ENCODE data around the gene IGF2R.

The IGF2R gene

GRCh38 chr6:160063771-160064413 is 95.0 kb downstream of the IGF2R start:
- H3K4me3 ChIP-seq (ENCODE audit: low read depth, low read length) = no peak overlapping the region
- TF ChIP-seq CTCF (IDR thresholded peaks at IDR 0.05; ENCODE audit: low read depth, low read length) = no peak
- TF ChIP-seq MAX (IDR thresholded peaks at IDR 0.05; ENCODE audit: low read depth, low read length) = no peak
- TF ChIP-seq POLR2A (IDR thresholded peaks at IDR 0.05; ENCODE audit: extremely low read depth, insufficient read length) = no peak
- no peak for TF ChIP-seq MYC (IDR thresholded peaks at IDR 0.05; ENCODE audit: low read depth, low read length)
- DNase-seq (ENCODE audit: low read depth) = no peak

GRCh38 chr6:160065200-160065599 is 96.3 kb downstream of the IGF2R start:
- TF ChIP-seq POLR2A (IDR thresholded peaks at IDR 0.05; ENCODE audit: extremely low read depth, insufficient read length) = no peak
- TF ChIP-seq CTCF (IDR thresholded peaks at IDR 0.05; ENCODE audit: low read depth, low read length) = no peak
- no peak for TF ChIP-seq MAX (IDR thresholded peaks at IDR 0.05; ENCODE audit: low read depth, low read length)
- TF ChIP-seq MYC (IDR thresholded peaks at IDR 0.05; ENCODE audit: low read depth, low read length) = no peak
- DNase-seq (ENCODE audit: low read depth) = no peak

GRCh38 chr6:160067564-160067963 is 98.7 kb downstream of the IGF2R start:
- TF ChIP-seq POLR2A (IDR thresholded peaks at IDR 0.05; ENCODE audit: extremely low read depth, insufficient read length) = no peak
- TF ChIP-seq MYC (IDR thresholded peaks at IDR 0.05; ENCODE audit: low read depth, low read length) = no peak
- TF ChIP-seq CTCF (IDR thresholded peaks at IDR 0.05; ENCODE audit: low read depth, low read length) = no peak
- TF ChIP-seq MAX (IDR thresholded peaks at IDR 0.05; ENCODE audit: low read depth, low read length) = no peak
- no peak for DNase-seq (ENCODE audit: low read depth)
- H3K4me3 ChIP-seq (ENCODE audit: low read depth, low read length) = no peak overlapping the region

More at GRCh38 chr6:160065200-160065599, 96.3 kb downstream of the IGF2R start:
- no peak overlapping the region for H3K4me3 ChIP-seq (ENCODE audit: low read depth, low read length)

- no peak overlapping the region for H3K4me3 ChIP-seq (ENCODE audit: low read depth, low read length)
- DNase-seq (ENCODE audit: low read depth) = no peak
- TF ChIP-seq MYC (IDR thresholded peaks at IDR 0.05; ENCODE audit: low read depth, low read length) = no peak
- no peak for TF ChIP-seq MAX (IDR thresholded peaks at IDR 0.05; ENCODE audit: low read depth, low read length)
- TF ChIP-seq POLR2A (IDR thresholded peaks at IDR 0.05; ENCODE audit: extremely low read depth, insufficient read length) = no peak
- TF ChIP-seq CTCF (IDR thresholded peaks at IDR 0.05; ENCODE audit: low read depth, low read length) = no peak
These were observed 99.5 kb downstream of the IGF2R start for GRCh38 chr6:160068346-160068745.

- TF ChIP-seq POLR2A (IDR thresholded peaks at IDR 0.05; ENCODE audit: extremely low read depth, insufficient read length) = no peak
- TF ChIP-seq MYC (IDR thresholded peaks at IDR 0.05; ENCODE audit: low read depth, low read length) = no peak
- TF ChIP-seq CTCF (IDR thresholded peaks at IDR 0.05; ENCODE audit: low read depth, low read length) = no peak
- no peak for TF ChIP-seq MAX (IDR thresholded peaks at IDR 0.05; ENCODE audit: low read depth, low read length)
- DNase-seq (ENCODE audit: low read depth) = no peak
- H3K4me3 ChIP-seq (ENCODE audit: low read depth, low read length) = no peak overlapping the region
These were observed 100.2 kb downstream of the IGF2R start for GRCh38 chr6:160069050-160069454.
